ENCODE results near the gene SPTBN4.
"Not testable (repeated sequence)": the region's sequence is repeated elsewhere in the genome, so short reads cannot be mapped to it uniquely, and the experiment has no call there.

The SPTBN4 gene

DNA sequence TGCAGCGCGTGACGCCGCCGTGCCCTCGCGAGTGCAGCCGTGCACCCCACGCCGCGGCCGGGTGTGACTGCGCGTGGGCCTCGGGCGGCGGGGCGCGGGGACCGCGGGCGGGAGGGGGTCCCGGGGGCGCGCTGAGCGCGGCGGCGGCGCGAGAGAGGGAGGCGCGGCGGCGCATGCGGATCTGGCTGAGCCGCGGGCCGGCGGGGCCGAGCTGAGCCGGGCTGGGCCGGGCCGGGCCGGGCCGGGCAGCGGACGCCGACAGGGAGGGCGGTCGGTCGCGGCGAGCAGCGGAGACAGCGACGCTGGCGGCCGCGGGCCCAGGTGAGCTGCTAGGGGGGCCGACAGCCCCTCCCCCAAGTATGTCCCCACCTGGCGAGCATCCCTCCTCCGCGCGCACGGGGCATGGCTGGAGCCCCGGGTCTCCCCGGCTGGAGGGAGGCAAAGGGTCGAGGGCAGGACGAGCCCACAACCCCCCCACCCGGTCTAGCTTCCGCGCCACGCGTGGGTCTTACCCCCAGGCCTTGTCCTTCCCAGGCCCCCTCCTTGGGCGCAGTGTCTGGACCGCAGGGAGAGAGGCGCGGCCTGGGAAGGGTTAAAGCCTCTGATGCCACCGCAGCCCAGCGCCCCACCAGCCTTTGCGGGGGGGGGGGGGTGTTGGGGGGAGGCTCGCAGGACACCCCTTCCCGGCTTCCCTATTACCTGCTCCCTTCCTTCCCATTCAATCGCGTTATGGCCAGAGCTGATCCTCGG, at the start of gene SPTBN4:
SPTBN4 (plus strand) TSS at position 17 of the 750 bp plus-strand sequence. CDS start 5,621 bp downstream, outside the sequence.
- DNase-seq (ENCODE audit: low spot score) = no peak

DNA sequence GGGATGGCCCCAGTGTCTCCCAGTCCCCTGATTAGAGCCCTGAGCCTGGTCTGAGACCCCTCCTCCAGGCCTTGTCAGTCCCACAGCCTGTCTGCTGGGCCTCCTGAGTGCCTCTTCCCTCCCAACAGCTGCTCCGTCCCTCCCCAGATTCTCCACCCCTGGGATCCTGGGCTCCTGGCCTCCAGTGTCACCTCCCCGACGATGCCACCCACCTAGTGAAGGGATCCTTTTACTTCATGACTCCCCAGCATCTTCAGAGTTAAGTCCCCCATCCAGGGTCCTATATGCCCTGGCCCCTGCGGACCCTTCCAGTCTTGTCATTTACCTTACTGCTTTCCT, 49.2 kb upstream of the SPTBN4 start:
- no peak for DNase-seq (ENCODE audit: low spot score)

DNA sequence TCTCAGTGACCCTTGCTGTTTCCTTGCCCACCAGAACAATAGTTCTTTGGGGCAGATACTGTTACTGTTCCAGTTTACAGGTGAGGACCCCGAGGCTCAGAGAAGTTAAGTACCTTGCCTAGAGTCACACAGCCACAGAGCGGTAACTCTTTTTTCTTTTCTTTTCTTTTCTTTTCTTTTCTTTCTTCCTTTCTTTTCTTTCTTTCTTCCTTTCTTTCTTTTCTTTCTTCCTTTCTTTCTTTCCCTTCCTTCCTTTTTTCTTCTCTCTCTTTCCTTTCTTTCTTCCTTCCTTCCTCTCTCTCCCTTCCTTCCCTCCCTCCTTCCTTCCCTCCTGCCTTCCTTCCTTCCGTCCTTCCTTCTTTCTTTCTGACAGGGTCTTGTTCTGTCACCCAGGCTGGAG, 48.8 kb upstream of the SPTBN4 start:
- no peak for DNase-seq (ENCODE audit: low spot score)

DNA sequence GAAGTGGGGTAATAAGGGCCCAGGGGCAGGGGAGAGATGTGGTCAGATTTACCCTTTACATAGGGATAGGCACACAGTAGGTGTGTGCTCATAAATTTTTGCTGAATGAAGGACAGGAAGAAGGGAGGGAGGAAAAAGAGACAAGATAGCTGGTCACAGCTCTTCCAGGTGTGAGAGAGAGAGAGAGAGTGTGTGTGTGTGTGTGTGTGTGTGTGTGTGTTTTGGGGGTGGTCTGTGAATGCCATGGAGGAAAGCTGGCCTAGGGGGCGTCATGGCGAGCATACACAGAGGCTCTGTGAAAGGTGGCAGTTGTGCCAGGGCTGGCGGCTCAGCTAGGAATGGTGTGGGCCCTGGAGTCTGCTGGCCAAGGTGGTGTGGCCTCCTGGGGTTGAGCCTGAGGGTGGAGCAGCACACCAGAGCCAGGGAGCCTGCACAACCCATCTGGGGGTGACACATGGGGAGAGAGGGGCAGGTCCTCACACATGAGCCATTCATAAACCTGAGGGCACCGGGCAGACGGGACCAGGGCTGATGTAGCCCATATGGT, 47.7 kb upstream of the SPTBN4 start:
- no peak for DNase-seq (ENCODE audit: low spot score)

DNA sequence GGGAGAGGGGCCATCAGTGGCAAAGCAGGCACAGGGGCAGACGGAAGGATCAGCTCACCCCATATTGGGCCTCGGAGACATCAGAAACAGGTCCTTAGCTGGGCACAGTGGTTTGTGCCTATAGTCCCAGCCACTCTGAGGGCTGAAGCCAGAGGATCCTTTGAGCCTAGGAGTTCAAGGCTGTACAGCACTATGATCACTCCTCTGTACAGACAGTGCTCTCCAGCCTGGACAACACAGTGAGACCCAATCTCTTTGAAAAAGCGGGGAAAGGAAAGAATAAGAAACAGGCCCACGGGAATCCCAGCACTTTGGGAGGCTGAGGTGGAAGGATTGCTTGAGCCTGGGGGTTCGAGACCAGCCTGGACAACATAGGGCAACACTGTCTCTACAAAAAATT, 47.0 kb upstream of the SPTBN4 start:
- no peak for DNase-seq (ENCODE audit: low spot score)

DNA sequence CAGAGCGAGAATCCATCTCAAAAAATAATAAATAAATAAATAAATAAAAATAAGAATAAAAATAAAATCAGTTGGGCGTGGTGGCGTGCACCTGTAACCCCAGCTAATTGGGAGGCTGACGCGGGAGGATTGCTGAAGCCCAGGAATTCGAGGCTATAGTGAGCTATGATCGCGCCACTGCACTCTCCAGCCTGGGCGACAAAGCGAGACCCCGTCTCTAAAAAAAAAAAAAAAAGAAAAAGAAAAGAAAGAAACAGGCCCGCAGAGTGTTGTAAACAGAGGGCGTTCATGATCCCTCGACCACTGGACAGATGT, 46.4 kb upstream of the SPTBN4 start:
- DNase-seq (ENCODE audit: low spot score) = no peak

DNA sequence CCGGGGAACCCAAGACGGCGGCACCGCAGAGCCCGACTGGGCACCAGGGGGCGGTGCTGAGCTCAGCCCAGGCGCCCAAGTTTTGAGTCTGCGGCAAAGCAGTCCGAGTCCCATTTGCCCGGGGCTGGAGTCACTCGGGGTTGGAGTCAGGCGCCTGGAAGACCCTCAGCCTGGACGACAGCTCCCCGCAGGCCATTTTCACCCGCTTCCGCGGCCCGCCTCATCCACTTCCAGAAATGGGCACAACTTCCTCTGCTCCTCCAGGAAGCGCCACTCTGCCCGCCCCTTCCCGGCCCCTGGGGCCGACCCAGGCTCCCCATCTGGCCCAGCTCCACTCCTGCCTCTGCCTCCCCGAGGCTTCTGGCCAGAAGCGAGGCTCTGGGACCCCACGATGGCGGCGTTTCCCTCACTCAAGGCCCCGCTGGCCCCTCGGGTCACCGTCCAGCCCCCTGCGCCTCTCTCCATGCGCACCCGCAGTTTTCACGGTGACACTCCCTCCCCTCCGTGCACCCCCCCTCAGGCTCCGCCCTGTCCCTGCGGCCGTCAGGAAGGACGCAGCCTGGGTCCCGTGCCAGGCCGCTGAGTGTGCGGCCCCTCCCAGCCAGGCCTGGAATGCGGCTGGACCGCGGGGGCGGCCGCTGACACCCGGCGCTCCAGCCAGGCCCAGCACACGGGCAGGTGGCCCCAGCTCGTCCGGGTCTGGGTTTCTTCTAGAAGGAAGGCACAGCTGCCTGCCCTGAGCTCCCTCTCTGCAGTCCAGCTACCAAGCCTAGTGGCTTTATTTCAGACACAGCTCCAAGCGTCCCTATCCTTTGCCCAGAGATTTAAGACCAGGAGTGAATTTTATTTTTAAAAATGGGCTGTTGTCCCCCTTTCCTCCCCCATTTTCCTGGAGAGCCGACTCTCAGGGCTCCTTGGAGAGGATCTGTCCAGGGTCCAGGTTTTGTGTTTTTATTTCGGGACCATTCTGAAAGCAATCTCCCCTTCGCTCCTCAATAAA, 45.7 kb upstream of the SPTBN4 start:
- peak; percentile 89 for DNase-seq (ENCODE audit: low spot score)

DNA sequence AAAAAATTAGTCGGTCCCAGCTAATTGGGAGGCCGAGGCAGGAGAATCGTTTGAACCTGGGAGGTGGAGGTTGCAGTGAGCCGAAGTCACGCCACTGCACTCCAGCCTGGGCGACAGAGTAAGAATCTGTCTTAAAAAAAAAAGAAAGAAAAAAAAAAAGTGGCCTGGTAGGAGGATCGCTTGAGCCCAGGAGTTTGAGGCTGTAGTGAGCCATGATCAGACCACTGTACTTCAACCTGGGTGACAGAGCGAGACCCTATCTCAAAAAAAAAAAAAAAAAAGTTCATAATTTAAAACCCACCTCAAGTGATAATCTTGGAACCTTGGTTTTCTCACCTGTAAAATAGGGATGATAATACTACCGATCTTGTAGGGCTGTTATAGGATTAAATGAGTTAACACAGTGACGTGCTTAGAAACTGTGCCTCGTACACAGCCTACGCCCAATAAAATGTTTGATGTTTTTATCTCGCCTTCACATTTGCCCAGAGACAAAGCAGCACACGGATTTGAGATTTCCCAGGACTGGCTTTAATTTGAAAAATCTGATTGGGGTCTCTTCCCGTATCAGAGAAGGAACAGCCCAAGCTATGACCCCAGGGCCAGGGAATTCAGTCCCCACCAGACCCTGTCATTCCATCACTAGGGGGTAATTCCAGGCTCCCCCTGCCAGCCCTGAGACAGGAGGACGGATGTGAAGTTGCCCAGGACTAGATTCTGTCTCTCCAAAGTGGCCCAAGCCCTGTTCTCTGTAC, 44.6 kb upstream of the SPTBN4 start:
- peak; percentile 60 for DNase-seq (ENCODE audit: low spot score)

DNA sequence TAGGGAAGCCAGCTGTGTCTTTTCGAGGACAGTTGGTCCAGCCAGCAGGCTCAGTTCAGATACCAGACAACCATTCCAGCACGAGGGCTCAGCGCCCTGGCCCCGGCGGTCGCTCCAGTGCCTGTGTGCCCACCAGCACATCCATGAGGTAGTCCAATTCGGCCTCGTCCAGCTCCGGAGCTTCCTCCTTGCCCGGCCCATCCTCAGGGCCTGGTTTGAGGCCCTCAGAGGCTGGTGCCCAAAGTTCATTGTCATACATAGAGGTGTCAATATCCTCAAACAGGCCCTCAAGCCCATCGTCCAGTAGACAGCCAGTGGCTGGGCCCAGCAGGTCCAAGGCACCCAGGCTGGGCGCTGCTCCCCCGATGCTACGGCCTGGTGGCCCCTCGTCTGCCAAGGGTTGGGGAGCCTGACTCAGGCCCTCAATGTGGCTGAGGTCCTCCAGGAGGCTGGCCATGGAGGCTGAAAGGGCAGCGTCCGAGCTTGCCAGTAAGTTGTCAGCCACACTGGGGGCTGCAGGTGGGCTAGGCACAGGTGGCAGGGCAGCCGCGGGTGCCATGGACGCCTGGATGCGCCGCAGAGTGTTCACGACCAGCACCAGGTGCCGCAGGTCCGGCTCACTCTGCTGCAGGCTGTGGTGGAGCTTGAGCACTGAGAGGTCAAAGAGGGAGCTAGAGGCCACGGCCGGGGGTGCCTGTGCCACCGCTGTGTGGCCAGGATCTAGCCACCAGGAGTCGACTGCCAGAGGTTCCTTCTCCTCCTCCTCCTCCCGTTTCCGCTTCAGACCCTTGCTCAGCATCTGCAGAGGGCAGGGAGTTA, 43.8 kb upstream of the SPTBN4 start:
- DNase-seq (ENCODE audit: low spot score) = no peak

DNA sequence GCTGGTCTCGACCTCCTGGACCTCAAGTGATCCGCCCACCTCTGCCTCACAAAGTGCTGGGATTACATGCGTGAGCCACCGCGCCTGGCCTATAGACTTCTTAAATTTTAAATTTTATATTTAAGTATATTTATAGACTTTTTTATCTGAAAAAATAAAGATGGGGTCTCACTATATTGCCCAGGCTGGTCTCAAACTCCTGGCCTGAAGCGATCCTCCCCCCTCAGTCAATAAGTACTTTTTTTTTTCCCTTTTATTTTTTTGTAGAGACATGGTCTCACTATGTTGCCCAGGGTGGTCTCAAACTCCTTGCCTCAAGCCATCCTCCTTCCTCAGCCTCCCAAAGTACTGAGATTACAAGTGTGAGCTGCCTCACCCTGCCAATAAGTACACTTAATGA, 42.9 kb upstream of the SPTBN4 start:
- DNase-seq (ENCODE audit: low spot score) = no peak

DNA sequence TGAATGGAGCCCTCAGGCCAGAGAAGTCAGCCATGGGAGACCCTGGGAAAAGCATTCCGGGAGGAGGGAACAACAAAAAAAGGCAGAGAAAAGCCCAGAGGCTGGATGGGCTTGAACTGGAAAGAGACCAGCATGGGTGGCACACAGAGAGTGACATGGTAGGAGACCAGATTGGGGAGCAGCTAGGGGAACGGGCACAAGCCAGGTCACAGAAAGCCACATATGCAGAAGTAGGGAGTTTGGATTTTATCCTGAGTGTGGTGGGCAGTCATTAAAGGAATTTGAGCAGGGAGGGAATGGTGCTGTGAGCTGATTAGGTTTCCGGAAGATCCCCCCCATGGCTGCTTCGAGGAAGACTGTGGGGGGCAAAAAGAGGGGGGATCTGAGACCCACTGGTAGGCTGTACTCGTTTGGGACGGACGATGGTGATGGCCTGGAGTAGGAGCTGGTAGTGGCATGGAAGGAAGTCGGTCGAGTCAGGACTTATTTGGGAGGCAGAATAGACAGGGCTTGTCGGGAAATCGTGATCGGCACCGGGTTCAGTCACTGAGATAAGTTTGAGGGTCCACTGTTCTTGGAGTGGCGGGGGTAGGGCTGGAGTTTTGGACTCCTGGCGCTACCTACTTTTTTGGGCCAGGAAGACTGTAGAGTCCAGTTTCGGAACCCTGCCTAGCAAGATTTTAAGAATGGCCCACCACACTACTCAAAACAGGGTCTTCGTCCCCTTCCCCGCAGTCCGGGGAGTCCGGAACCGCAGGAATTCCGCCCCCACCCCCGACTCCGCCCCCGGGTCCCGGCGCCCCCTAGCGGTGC, 42.0 kb upstream of the SPTBN4 start:
- DNase-seq (ENCODE audit: low spot score) = no peak

DNA sequence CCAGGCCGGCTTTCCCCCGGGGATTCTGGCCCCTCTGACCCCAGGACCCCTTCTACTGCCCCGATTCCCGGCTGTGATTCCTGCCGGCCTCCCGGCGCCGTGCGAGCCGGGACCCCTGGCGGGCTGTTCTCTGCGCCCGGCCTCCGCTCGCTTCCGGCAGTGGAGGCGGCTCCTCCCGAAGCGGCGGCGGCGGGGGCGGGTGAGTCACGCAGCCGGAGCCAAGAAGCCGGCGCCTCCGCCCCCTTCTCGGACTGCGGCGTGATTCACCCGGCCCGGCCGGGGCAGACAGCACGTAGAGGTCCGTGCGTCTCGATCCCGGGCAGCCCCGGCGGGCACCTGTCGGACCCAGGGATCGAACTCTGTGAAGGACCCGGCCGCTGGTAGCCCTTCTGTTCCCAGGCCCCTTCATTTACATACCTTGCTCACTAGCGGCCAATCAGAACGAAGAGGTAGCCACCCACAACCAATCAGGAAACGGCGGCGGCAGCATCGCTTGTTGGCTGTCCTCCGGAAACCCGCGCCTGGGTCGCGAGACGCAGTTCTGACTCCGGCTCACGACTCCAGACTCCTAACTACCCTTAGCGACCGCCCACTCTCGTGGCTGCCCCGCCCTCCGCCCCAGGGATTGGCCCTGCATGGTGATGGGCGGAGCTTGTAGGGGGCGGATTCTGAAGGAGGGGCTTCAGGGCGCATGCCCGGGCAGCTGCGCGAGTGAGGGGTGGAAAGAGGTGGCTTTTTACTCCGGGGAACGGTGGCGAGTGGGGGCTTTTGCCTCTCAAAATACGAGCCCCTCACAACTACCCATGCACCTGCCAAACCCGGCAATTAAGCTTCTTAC, 41.1 kb upstream of the SPTBN4 start, which contains the start of gene SERTAD1:
SERTAD1 (minus strand) TSS at position 543 of the 838 bp plus-strand sequence. CDS start 2,446 bp downstream, outside the sequence.
- peak; percentile 99 for DNase-seq (ENCODE audit: low spot score)

DNA sequence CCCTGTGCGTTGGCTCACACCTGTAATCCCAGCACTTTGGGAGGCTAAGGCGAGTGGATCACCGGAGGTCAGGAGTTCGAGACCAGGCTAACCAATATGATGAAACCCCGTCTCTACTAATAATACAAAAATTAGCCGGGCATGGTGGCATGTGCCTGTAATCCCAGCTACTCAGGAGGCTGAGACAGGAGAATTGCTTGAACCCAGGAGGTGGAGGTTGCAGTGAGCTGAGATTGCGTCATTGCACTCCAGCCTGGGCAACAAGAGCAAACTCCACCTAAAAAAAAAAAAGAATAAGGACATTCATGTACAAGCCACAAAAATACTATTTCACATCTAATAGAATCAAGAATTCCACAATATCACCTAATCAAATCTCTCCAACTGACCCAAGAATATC, 38.6 kb upstream of the SPTBN4 start:
- not testable (repeated sequence) for DNase-seq (ENCODE audit: low spot score)

DNA sequence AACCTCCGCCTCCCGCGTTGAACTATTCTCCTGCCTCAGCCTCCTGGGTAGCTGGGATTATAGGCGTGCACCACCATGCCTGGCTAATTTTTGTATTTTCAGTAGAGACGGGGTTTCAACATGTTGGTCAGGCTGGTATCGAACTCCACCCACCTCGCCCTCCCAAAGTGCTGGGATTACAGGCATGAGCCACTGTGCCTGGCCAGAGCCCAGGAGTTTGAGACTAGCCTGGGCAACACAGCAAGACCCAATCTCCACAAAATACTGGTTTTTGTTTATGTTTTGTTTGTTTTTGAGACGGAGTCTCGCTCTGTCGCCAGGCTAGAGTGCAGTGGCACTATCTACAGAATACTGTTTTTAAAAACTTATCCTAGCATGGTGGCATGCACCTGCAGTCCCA, 36.6 kb upstream of the SPTBN4 start:
- DNase-seq (ENCODE audit: low spot score) = not testable (repeated sequence)

DNA sequence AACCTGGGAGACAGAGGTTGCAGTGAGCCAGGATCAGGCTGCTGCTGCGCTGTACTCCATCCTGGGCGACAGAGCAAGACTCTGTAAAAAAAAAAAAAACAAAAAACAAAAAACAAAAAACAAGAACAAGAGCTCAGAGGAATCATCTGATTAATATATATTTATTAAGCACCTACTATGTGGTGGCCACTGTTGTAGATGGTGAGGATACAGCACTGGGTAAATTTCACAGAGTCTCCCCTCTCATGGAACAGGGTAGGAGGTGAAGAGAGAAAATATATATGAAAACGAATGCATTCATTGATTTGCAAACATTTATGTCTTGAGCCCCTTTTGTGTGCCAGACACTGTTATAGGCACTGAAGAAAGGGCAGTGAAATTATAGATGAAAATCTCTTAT, 35.1 kb upstream of the SPTBN4 start:
- DNase-seq (ENCODE audit: low spot score) = no peak

DNA sequence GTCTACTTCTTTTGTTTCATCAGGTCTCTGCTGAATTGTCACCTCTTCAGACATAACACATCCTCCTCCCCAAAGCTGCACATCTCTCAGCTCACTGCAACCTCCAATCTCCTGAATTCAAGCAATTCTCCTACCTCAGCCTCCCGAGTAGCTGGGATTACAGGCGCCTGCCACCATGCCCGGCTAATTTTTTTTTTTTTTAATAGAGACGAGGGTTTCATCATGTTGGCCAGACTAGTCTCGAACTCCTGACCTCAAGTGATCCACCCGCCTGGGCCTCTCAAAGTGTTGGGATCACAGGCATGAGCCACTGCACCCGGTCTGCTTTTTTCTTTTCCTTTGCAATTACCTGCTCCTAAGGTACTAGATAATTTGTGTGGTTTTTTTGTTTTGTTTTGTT, 34.0 kb upstream of the SPTBN4 start:
- not testable (repeated sequence) for DNase-seq (ENCODE audit: low spot score)

DNA sequence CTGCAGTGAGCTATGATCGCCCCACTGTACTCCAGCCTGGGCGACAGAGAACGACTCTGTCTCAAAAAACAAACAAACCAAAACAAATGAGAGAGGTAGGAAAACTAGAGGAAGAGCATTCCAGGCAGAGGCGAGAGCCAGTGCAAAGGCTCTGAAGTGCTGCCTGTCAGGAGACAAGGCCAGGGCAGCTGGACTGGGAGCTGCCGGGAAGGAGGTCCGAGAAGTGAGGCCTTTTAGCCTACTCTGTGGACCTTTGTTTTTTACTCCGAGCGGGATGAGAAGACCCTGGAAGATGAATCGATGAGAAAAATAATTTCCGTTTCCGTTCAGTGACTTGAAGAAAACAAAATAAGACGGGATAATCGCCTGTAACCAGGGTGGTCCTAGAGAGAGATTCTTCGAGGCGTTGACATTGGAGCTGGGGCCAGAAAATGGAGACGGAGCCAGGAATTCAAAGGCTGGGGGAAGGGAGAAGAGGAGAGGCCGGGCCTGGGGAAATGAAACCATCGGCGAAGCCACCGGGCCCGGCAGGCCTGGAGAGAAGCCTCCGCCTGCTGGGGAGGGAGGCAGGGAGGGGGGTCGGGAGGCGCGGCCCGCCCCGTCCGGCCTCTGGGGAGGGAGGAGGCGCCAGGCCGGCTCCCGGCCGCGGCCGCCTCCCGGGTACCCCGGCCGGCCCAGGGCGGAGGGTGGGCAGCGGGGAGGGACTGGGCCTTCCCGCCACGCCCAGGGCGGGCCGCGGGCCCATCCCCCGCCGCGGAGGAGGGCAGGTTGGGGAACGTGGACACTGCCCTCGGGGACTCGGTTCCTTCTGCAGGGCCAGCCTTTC, 33.2 kb upstream of the SPTBN4 start:
- peak; percentile 82 for DNase-seq (ENCODE audit: low spot score)

DNA sequence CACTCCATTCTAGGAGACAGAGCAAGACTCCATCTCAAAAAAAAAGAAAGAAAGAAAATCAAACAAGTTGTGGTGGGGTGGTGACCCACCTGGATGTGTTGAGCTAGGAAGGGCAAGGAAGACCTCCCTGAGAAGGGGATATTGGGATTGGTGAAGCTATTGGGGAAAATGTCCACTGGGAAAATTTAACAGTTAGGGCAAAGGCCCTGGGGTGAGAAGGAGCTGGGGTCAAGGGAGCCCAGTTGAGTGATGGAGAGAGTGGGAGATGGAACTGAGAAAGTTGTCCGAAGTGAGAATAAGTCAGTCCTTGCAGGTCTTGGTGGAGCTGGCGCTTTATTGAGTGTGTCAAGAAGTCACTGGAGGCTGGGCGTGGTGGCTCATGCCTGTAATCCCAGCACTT, 28.5 kb upstream of the SPTBN4 start:
- DNase-seq (ENCODE audit: low spot score) = no peak
